IPS DF 19.7 (cell line): ENCODE measurements around the gene B3GNT8.
"Not testable (repeated sequence)": the region's sequence is repeated elsewhere in the genome, so short reads cannot be mapped to it uniquely, and the experiment has no call there.

Experiments used
- DNase-seq: peaks from one replicate; pipeline ENCODE4 v3.0.0-alpha.2; 2013; ENCODE audit warnings: low read depth, low spot score

B3GNT8 gene

GRCh38 chr19:41415154-41415571 lies 12.0 kb downstream of the B3GNT8 start:
- no peak for DNase-seq

DNA sequence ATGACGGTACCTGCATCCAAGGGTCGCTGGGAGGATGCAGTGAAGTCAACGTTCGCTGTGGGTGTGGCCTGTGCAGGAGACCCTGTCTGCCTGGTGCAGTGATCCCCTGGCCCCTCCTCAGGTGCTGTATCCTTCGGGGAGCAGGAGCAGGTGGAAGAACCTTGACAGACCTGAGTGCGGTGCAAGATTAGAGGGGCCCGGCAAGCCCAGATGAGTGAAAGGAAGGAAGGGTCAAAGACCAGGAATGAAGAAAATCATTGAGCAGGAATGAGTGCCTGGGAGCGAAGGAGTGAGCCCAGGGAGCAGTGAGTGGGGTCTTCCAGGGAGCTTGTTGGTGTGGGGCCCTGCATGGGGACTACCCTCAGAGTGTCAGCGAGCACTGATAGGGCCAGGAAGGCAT lies 12.7 kb downstream of the B3GNT8 start:
- no peak for DNase-seq

- no peak for DNase-seq
Observed at GRCh38 chr19:41413947-41414346, 13.2 kb downstream of the B3GNT8 start.

- no peak for DNase-seq
Observed at GRCh38 chr19:41412953-41413352, 14.2 kb downstream of the B3GNT8 start.

- DNase-seq: no peak
Observed at GRCh38 chr19:41411968-41412265, 15.3 kb downstream of the B3GNT8 start.

- DNase-seq: no peak
Observed at GRCh38 chr19:41411100-41411967, 15.8 kb downstream of the B3GNT8 start.

DNA sequence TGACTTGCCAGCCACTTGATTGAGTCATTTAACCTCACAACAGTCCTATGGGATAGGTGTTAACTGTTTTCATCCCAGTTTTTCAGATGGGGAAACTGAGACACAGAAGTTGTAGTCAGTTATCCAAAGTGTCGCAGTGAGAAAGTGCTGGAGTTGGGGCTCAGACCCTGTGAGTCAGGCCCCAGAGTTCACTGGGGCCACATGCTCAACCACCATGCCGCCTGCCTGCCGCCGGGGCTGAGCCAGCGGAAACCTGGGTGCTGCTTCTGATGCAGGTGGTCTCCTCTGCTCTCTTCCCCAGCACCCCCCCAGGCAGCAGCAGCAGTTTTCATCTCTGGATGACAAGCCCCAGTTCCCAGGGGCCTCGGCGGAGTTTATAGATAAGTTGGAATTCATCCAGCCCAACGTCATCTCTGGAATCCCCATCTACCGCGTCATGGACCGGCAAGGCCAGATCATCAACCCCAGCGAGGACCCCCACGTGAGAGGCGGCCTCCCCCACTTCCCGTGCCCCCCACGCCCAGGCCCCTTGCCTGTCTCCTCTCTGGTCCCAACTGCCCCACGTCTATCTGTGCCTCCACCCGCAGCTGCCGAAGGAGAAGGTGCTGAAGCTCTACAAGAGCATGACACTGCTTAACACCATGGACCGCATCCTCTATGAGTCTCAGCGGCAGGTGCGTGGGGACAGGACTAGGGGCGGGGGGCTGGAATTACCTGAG lies 16.7 kb downstream of the B3GNT8 start:
- no peak for DNase-seq

GRCh38 chr19:41409288-41409687 lies 17.9 kb downstream of the B3GNT8 start:
- no peak for DNase-seq

DNA sequence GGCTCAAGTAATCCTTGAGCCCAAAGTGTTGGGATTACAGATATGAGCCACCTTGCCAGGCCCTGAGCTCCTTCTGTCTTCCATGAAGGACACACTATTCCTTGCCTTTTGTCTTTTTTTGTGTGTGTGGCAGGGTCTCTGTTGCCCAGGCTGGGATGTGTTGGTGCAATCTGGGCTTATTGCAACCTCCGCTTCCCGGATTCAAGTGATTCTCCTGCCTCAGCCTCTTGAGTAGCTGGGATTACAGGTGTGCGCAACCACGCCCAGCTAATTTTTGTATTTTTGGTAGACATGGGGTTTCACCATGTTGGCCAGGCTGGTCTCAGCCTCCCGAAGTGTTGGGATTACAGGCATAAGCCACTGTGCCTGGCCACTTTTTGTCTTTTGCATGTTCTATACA lies 18.3 kb downstream of the B3GNT8 start:
- DNase-seq: not testable (repeated sequence)

DNA sequence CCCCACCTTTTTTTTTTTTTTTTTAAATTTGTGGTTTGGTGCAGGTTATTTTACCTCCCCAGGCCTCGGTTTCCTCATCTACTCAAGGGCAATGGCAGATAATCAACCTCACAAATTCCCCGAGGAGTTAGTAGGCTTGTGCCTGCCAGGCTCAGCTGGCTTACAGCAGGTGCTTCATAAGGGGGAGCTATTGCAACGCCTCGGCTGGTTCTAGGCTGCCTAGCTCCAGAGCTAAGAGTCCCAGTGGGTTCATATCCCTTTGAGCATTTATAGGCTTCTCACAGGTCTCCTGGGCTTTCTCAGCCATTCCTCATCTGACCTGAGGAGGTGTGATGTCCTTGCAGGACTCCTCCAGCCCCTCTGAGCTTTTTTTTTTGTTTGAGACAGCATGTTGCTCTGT lies 18.9 kb downstream of the B3GNT8 start:
- no peak for DNase-seq

- peak; percentile 64 for DNase-seq
Observed at GRCh38 chr19:41407271-41407670, 19.9 kb downstream of the B3GNT8 start.

GRCh38 chr19:41405776-41406175 lies 21.4 kb downstream of the B3GNT8 start:
- no peak for DNase-seq

DNA sequence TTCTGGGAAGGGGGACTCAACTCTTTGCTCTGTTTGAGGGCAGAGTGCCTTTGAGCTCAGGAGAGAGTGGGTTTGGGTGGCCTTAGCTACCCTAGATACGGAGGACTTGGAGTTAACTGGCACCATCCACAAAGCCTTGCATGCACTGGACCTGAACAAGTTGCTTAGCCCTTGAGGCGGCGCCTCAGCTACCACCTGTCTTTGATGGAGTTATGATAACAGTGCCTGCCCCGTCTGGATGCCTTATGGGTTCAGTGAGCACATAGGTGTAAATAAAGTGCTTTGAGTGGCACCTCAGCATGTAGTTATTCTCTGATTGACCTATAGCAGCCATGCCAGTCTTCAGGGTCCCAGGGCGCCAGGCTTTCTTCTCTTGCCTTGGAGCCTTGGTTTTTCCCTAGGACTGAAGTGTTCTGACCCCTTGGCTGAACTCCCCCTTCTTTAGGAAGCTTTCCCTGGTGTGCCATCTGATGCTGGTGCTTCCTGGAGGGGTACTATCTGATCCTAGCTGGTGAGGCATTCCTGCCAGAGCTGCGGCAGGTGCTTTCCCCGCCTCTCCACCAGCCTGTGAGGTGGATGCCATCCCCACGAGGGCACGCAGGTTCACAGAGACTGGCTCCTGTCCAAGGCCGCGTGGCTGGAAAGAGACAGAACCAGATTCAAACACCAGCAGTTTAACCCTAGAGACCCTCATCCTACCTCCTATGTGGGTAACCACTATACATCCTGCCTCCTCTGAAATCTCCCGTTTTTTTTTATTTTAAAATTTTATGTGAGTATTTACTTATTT lies 23.8 kb downstream of the B3GNT8 start:
- DNase-seq: no peak

- DNase-seq: no peak
Observed at GRCh38 chr19:41402010-41402409, 25.2 kb downstream of the B3GNT8 start.

DNA sequence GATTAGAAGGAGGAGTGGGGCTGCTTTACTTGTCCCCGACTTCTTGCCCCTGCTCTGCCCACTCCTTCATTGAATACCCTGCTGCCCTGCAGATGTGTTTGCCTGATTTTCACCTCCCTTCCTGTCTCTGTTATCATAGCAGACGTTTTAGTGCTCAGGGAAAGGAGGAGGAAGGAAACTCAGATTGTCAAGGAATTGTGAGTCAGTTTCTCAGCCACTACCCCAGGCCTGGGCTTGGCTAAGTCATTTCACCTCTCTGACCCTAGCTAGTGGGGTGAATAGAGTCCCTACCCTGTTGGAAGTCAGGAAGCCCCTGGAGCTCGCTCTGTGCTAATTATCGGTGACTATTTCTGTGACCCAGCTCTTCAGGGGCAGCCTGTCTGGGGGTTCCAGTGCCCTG lies 25.7 kb downstream of the B3GNT8 start:
- DNase-seq: no peak

- DNase-seq: no peak
Observed at GRCh38 chr19:41399525-41399924, 27.6 kb downstream of the B3GNT8 start.

- no peak for DNase-seq
Observed at GRCh38 chr19:41399091-41399490, 28.1 kb downstream of the B3GNT8 start.

- DNase-seq: no peak
Observed at GRCh38 chr19:41398598-41398997, 28.6 kb downstream of the B3GNT8 start.

DNA sequence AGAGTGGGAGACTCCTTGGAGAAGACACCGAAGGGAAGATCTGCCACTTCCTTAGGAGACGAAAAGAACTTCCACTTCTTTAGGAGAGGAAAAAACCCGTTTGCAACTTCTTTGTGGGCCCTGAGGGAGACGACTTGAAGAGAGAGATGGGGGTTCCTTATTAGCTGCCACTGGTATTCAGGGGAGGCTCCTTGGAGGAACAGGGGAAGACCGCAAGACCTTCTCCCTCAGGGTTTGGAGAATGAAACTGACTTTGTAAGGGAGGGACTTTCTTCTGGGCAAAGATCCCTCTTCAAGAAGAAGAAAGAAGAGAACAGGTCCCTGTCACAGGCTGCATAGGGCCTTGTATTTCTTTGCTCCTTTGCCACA lies 29.1 kb downstream of the B3GNT8 start:
- no peak for DNase-seq

GRCh38 chr19:41397086-41398049 lies 29.8 kb downstream of the B3GNT8 start, which contains the start of the genes BCKDHA and EXOSC5:
BCKDHA (plus strand) TSS chr19:41397818; CDS start chr19:41397828, 10 bp downstream.
EXOSC5 (minus strand) TSS chr19:41397359; CDS start chr19:41397328, 31 bp downstream.
- peak; percentile 99 for DNase-seq

GRCh38 chr19:41395355-41395754 lies 31.8 kb downstream of the B3GNT8 start:
- no peak for DNase-seq
